NCI-H2227 (cell line): Measurements from ENCODE around the gene ATP6V1G1.

Experiments used
- DNase-seq: peaks from one replicate; lab custom pipeline; 2025; ENCODE audit not compliant: unreplicated experiment; lab: John Stamatoyannopoulos, UW

ATP6V1G1 gene

DNA sequence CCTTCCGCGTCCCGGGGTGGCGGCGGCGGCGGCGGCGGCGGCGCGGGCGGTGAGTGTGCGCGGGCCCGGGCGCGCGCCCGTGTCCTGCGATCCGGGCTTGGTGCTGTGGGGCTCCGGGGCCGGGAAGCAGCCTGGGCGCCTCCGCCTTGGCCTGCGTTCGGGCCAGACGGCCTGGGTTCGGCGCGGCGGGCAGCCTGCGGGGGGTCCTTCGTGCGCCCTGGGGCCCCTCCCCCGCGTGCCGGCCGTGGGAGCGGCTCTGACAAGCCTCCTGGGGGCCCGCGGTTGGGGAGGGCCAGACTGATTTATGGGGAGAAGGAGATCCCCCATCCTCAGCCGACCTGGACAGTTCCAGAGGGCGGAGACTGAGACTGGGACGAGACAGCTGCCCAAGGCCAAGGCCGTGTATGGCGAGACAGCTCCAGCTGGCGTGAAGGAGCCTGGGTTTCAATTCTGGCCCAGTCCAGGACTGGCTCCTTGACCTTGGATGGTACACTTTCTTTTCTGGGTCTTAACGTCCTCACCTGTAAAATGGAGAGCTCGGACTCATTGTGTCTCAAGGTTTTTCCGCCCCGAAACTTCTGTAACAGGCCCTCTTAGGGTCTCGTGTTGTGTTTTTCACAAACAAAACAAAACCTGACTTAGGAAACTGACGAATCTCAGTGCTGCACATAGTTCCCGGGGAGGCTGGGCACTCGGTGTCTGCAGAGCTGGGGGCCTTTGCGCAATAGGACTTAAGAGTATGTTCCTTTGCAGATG, 24.1 kb downstream of the ATP6V1G1 start:
- DNase-seq, result peak; percentile 66

DNA sequence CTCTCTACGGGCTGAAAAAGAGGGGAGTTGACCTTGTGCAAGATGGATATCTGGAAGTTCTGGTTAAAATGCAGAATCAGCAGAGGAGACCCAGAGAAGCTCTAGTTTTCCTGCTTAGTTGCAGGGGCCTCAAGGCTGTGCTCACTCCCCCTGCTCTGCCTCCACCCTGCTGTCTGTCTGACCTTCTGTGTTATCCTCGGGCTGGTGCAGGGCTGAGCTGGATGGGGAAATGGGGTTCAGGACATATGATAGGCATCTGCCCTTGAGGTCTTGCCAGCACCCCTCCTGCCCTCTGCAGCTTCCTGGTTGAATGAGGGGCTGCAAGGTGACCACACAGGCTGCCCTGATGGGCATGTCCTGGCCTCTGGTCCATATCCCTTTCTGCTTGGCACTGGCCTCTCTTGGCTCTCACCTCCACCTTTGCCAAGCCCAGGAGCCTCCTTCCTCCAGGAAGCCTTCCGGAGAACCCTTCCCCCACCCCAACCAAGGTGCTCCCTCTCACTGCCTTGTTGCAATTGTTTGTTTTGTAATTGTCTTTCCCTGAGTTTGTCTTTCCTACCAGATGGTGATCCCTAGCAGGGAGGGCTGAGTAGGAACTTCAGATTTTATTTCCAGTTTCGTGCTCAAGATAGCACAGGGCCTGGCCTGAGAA, 24.8 kb downstream of the ATP6V1G1 start:
- no peak for DNase-seq

DNA sequence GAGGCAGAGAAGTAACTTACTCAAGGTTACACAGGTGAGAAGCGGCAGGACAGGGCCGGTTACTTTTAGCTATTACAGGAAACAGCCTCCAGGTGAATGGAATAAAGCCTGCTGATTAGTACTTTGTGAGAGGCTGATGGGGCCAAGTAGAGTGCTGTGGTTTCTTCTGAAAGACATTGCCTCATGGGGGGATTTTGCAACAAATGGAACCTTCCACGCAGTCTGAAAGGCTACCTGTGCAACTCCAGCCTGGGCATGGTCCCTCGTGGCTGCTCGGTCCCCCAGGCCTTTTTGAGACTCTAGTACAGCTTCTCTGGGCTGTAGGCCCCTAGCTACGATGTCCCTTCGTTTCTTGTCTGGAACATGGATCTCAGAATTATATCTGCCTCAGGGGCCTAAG, 25.5 kb downstream of the ATP6V1G1 start:
- no peak for DNase-seq

DNA sequence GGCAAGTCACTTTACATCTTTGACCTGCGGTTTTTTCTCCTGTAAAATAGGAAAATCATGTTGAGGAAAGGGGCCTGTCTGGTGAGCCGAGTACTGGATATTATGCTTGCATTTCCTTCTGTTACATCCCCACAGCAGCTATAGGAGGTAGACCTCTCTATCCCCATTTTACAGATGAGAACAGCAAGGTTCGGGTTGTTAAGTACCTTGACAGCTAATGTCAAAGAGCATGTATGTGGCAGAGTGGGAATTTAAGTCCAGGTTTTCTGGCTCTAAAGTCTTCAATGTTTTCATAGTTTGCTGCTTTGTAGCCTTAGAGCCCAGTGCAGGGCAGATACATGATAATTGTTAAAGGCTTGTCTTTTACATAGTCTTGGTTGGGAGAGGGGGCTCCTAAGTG, 26.4 kb downstream of the ATP6V1G1 start:
- no peak for DNase-seq

DNA sequence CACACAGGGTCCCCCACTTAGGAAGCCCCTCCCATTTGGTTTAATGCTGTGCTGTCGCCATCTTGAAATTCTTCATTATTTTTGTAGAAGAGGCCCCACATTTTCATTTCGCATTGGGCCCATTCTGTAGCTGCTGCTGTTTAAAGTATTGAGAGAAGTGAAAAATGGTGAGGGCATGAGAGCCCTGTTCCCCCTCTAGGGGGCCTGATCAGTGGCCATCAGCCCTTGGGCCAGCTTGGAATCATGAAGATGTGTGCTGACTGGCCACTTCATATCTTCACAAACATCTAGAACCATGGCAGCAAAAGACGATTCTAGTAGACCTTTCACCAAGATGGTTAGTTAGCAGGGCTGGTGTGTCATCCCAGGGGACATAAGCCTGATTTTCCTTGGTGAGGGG, 26.8 kb downstream of the ATP6V1G1 start:
- no peak for DNase-seq

DNA sequence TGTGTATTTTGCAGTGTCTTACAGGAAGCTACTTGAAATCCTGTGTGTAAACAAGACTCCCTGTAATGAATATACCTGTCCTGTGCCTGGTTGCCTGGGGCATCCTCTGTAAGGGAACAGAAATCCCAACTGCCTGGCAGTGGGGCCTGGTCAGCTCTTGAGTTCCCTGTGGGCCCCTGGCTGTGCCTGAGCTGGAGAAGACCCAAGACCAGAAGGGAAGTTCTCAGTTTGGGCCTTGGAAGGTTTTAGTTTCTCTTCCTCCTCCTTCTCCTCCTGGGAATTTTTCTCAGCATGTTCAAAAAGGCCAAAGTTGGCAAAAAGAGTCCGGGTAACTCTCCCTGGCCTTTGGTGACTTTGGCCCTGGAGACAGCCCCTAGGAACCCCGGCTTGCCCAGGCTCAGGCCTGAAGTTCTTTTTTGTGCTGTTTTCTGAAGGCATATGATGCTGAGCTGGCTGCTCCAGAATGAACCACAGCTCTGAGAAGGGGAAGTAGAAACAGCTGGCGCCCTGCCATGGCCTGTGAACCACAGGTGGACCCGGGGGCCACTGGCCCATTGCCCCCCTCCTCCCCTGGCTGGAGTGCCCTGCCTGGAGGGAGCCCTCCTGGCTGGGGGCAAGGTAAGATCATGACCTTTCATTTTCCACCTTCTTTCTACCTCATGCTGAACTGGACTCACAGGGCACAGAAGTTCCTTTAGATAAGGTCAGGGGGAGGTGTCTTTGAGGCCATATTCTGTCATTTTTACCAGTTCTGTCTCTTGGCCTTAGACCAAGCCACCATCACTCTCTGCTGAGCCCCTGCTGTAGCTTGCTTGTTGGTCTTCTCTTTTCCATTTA, 29.3 kb downstream of the ATP6V1G1 start:
- no peak for DNase-seq

DNA sequence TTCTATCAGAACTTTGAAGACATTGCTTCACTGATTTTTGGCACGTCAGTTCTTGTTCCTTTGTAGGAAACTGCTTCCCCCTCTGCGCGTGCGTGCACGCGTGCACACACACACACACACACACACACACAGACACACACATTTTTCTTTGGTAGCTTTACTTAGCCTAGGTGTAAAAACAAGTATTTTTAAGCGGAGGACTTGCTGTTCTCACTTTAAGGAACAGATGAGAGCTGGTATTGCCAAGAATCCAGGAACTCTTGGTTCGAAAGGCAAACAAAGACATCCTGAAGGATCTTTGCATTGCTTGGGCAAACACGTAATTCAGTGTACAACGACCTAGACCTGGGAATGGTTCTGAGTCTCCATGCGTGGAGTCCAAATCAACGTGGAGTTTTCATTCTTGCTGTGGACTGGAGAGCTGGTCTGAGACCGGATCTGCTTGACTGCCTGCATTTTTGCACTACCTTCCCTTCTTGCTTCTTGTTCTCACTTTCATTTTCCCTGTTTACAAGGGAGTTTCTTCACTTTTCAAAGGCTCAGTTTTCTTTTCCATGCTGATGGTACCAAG, 31.7 kb downstream of the ATP6V1G1 start:
- no peak for DNase-seq

DNA sequence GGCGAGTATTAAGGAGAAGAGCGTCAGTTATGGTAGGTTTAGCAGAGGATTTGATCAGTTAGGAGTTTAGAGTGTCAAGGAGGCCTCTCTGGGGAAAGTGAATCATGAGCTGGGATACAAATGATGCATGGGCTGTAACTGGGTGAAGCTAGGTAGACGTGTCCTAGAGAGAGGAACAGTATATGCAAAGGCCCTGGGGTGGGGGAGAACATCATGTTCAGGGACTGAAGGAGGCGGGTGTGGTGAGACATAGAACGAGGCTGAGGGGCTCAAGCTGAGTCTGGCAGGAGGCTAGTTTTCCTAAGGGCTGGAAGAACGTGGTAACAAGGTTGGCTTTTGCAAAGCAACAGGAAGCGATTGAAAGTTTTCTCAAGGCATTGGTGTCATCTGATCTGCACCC, 34.0 kb downstream of the ATP6V1G1 start:
- DNase-seq, result no peak

DNA sequence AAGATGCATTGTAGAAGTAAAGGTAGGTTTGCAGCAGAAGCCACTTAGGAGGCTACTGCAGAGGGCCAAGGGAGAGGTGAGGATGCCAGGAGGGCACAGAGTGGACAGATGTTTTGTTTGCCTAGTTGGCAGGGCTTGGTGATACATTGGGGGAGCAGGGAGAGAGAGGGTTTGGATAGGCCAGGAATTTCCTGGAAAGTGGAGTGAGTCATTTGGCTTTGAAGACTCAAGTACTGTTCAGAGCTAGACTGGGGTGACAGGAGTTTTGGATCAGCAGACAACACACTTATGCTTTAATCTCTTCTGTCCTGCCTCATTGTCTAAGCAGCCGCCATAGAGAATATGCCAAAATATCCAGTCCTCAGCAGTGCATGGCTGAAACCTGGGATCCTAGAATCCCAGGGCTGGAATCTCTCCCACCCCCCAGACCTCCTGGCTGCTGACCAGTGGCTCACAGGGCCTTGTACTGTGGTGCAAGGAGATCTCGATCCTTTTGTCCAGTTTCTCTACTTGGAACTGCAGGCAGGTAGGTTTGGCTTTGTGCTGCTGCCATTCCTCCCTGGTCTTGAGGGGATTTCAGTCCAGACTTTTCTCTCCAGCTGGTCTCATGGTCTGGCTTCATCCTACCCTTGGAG, 34.5 kb downstream of the ATP6V1G1 start:
- no peak for DNase-seq

DNA sequence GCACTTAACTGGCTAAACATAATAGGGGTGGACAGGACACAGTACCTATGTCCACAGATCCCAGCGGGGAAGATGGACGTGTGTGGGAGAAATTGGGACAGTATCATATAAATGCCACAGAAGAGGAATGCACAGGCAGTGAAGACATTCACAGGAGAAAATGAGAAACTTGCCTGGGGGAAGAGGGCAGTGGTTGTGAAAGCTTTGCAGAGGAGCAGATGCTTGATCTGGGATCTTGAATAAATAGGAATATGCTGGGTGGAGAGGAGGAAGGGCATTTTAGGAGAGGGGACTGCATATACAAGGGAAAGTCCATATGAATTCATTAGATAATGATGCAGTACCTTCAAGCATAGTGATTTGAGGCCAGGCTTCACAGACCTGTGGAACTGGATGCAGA, 37.1 kb downstream of the ATP6V1G1 start:
- no peak for DNase-seq

DNA sequence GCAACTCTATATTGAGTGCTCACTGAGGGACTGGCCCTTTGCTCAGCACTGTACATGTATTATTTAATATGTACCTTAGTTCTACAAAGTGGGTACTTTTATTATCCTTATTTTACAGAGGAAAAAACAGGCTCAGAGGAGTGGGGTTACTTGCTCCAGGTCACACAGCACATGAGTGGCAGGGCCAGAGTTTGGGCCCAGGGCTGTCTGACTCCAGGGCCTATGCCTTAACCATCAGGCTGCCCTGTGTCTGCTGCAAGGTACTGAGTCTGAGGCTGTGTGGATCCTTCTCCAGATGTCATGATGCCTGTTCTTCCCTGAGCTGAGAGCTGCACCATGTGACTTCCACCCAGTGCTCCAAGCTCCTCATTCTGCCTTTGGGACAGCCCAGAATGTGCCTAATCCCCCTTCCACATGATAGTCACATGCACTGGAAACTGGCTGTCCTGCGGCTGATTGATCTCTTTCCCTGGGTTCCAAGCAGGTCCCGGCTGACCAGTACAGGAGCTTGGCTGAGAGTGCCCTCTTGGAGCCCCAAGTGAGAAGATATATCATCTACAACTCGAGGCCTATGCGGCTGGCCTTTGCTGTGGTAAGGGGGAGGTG, 38.9 kb downstream of the ATP6V1G1 start:
- DNase-seq, result no peak

DNA sequence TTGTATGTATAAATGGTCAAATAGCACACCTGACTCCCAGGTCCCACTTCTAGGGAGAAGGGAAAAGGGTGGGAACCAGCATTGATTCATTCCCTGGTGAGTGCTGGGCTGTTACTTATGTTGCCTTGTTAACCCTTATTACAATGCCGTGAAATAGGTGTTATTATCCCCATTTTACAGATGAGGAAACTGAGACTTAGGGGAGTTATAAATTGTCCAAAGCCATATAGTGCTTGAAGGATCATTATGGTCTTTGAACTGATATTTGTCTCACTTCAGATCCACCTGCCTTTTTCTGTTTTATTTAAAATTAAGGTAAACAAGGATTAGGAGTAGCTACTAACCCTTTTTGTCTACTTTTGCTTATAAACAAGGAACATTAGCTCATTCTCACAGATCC, 40.0 kb downstream of the ATP6V1G1 start:
- no peak for DNase-seq

DNA sequence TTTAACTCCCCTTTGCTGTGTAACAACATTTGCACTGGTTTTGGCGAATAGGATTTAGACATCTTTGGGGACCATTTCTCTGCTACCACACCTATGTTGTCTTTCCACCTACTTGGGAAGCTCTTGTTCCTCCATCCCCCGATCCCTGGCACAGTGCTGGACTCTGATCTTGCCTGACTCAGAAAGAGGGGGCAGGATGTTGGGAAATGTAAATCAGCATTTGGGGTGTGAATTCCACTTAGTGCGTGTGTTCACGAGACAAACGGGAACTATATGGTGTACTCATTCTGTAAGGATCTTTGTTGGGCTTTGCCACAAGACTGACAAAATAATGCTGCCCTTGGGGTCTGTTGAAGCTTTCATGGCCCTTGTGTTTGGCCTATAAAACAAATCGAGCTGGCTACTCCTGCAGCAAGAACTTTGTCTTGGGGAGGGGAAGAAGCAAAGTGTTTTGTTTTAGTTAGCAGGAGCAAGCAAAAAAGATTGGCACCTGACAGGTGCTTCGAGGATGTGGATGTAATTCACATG, 42.1 kb downstream of the ATP6V1G1 start:
- DNase-seq, result no peak

DNA sequence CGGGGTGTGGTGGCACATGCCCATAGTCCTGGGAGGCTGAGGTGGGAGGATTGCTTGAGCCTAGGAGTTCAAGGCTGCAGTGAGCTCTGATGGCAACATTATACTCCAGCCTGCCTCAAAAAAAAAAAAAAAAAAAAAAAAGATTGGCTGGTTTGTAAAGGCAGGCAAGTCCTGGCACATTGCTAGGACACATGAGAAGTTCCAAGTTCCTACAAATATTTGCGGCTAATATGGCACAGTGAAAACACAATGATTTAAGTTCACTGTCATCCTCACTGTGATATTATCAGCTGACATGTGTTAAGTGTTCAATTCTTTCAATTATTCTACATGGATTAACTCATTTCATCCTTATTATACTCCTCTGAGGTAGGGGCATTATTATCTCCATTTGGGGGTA, 43.6 kb downstream of the ATP6V1G1 start:
- no peak for DNase-seq

DNA sequence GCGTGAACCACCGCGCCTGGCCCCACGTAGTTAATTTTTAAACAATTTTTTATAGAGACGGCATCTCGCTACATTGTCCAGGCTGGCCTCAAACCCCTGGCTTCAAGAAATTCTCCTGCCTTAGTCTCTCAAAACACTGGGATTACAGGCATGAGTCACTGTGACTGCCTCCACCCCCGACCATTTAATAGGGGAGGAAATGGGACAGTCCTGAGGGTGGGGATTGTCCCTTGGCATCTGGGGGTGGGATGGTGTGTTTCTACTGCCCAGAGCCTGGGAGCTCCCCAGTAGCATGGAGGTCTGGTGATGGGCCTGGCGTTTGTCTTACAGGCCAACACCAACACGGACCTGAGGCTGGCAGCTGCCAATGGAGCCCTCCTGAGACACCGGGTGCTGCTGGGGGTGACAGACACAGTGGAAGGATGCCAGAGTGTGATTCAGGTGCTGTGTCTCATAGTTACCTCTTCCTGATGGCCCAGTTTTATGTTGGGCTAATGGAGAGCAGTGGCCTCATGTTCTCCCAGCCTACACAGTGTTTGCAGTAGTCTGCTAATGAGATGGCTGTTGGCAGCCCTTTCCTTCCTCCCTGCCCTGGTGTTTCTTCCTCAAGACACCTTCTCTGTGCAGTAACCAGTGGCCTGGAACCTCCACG, 46.0 kb downstream of the ATP6V1G1 start:
- DNase-seq, result no peak

DNA sequence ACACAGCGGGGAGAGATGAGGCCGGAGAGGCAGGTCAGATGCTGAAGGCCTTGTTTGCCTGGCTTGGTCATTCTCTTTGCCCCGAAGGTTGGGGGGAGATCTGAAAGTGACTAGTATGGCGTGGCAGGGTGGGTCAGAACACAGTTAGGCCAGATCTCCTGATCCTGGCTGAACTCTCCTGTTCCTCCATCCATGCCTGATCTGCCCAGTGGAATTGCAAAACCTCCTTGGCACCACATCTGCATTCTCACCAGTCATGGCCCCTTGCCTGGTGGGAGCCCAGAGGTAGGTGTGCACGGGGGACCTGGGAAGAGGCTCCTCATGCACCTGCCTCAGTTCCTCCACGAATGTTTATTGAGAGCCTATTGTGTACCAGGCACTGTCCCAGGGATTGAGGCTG, 46.8 kb downstream of the ATP6V1G1 start:
- DNase-seq, result no peak

DNA sequence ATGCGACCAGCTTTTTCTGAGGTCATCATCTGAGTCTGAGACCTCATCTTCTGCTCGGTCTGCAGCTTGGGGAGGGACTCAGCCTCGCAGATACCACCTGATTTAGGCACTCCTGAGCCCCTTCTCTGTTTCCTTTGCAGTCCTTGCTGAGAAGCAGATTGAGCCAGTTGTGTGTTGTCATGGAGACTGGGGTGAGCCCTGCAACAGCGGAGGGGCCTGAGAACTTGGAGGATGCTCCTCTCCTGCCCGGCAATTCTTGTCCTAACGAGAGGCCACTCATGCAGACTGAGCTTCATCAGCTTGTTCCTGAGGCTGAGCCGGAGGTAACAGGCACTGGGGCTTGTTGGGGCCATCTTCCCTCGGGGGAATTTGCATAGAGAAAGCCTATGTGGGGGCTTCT, 50.8 kb downstream of the ATP6V1G1 start:
- no peak for DNase-seq

DNA sequence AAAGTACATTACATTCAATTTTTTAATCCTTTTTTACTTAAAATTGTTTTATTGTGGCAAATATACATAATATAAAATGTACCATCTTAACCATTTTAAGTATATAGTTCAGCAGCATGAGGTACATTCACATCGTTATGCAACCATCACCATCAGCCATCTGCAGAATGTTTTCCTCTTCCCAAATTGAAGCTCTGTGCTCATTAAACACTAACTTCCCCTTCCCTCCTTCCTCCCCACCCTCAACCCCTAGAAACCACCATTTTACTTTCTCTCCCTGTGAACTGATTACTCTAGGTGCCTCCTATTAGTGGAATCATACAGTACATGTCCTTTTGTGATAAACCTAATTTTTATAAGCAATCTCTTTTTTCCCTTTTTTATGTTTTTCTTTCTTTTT, 54.4 kb downstream of the ATP6V1G1 start:
- DNase-seq, result no peak

DNA sequence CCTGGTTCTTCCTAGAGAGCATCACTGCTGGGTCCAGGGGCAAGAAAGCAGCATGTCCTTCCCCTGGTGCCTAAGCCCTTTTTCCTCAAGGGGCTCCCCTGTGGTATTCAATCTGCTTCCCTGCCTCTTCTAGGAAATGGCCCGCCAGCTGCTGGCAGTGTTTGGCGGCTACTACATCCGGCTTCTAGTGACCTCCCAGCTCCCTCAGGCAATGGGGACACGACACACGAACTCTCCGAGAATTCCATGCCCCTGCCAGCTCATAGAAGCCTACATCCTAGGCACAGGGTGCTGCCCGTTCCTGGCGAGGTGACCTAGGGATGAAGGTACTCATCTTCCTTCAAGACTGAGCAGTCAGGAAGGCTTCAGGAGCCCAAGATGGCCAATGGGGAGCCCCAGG, 55.4 kb downstream of the ATP6V1G1 start:
- DNase-seq, result no peak

DNA sequence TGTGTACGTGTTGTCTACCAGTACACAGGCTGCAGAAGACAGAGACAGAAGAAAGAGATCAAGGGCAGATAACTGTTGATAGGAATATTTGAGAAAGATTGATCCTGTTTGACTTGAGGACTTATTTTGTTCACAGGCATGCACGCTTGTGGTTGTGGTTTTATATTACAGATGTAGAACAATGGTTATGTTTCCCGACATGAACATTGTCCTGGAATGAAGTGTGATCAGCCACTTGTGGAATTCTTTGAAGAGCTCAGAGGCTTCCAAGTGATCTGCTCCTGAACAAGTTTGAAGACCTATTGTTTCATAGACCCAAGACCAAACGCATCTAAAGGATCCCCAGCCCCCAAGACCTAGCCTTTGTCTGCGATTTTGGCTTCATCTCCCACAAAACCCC, 56.3 kb downstream of the ATP6V1G1 start:
- no peak for DNase-seq
